ENCODE data around the gene PCK1.

GRCh38 chr20:57582029-57582378 is 21.1 kb downstream of the PCK1 start:
- TF ChIP-seq, protein P1, sequence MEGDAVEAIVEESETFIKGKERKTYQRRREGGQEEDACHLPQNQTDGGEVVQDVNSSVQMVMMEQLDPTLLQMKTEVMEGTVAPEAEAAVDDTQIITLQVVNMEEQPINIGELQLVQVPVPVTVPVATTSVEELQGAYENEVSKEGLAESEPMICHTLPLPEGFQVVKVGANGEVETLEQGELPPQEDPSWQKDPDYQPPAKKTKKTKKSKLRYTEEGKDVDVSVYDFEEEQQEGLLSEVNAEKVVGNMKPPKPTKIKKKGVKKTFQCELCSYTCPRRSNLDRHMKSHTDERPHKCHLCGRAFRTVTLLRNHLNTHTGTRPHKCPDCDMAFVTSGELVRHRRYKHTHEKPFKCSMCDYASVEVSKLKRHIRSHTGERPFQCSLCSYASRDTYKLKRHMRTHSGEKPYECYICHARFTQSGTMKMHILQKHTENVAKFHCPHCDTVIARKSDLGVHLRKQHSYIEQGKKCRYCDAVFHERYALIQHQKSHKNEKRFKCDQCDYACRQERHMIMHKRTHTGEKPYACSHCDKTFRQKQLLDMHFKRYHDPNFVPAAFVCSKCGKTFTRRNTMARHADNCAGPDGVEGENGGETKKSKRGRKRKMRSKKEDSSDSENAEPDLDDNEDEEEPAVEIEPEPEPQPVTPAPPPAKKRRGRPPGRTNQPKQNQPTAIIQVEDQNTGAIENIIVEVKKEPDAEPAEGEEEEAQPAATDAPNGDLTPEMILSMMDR (conservative IDR thresholded peaks at IDR 0.05) = no peak
- no peak for TF ChIP-seq EZH2 (IDR thresholded peaks at IDR 0.05; ENCODE audit: low read depth)

Measured in PC-9 (cell line).